HG03432 (cell line): ENCODE results near the gene BCAP31.

Source experiments
- ATAC-seq: cut with Tn5 transposase; IDR thresholded peaks from one replicate; pipeline ENCODE4 v1.9.1; 2021; ENCODE audit warnings: mild to moderate bottlenecking, moderate library complexity; ENCODE audit not compliant: unreplicated experiment

BCAP31 gene

GRCh38 chrX:153657161-153657560, 67.0 kb downstream of the BCAP31 start:
- ATAC-seq, result no peak

- ATAC-seq, result no peak
Measured at GRCh38 chrX:153653556-153653955, 70.6 kb downstream of the BCAP31 start.

- no peak for ATAC-seq
Measured at GRCh38 chrX:153651540-153652079, 72.6 kb downstream of the BCAP31 start.

GRCh38 chrX:153650959-153651358, 73.2 kb downstream of the BCAP31 start:
- ATAC-seq, result no peak
